Vagina (tissue), 2 donors: ENCODE measurements around the gene CHRND.

Source experiments
- CTCF ChIP-seq, 3 experiments: fragments of 450-650 bp in 2 of 3; fragments of 200-600 bp in 1 of 3; sonication (generic) in 1 of 3; IDR thresholded peaks; one replicate each; pipeline ENCODE4 v1.5.1; 2017 to 2019; ENCODE audit warnings: antibody characterized with exemption in 3 of 3, mild to moderate bottlenecking in 2 of 3, moderate library complexity in 2 of 3
- POLR2A ChIP-seq, 2 donors: fragments of 450-650 bp; IDR thresholded peaks; one replicate each; pipeline ENCODE4 v1.6.1; 2017; ENCODE audit warnings: antibody characterized with exemption in 2 of 2, mild to moderate bottlenecking in 2 of 2, moderate library complexity in 2 of 2

- TF ChIP-seq POLR2A (IDR thresholded peaks at IDR 0.05), result no peak
- no peak for TF ChIP-seq CTCF (IDR thresholded peaks at IDR 0.05)
Measured at GRCh38 chr2:232537499-232537898, 11.5 kb downstream of the CHRND start.
